Activated CD4-positive, alpha-beta T cell treated with anti-CD3 and anti-CD28 coated beads, Interleukin-10, Interleukin-2, amounts not matched to agents 100 ng/mL and 50 ng/mL, durations not matched to agents 16 hours and 8 hours (primary cell): ENCODE data around the gene GSPT1.

Source experiments
- DNase-seq: peaks from one replicate; pipeline ENCODE4 v3.0.0-alpha.2; 2020

GSPT1 gene

GRCh38 chr16:11909653-11910545 lies 5.9 kb downstream of the GSPT1 start:
- DNase-seq: no peak

DNA sequence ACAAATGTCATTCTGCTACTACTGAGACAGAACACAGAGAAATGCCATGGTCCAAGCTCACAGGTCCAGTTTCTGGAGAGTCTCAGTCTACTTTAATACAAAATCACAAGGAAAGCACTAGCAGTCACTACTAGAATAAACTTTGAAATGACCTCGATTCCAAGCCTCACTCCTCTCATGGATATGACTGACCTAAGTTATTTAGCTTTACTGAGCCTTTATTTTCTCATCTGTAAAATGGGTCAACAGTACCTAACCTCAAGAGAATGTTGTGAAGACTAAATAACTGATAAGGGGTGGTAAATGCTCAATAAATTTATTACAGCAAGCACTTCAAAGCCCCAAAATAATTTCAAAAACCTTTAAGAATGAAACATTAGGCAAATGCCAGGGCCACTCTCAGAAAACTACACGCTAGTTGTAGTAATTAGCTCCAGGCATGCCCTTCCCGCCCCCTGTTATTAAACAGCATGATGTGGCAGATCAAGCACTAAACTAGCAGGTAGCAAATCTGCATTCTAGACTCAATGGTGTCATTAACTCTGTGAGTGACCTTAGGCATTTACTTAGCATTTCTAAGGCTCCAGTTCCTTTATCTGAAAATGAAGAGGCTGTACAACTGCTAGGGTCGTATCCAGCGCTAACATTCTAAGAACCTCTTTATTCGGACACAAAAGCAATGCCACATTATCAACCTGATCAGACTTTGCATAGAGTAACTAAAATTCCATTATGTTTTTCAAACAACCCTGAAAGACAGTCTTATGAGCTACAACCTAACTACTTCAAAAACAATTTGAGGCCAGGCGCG lies 8.4 kb downstream of the GSPT1 start:
- no peak for DNase-seq

DNA sequence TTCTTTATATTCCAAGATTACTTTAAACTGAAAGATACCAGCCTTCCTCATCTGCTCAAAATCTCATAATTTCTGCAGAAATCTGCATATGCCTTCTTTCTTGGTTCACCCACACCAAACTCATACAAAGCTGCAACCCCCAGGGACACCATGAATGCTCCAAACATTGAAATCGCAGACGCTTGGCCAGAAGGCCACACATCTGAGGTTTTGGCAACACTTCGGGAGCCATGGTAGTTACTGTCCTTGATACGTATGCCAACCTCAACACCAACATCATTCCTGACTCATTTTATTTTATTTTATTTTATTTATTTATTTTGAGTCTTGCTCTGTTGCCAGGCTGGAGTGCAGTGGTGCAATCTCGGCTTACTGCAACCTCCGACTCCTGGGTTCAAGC lies 11.8 kb downstream of the GSPT1 start:
- no peak for DNase-seq

DNA sequence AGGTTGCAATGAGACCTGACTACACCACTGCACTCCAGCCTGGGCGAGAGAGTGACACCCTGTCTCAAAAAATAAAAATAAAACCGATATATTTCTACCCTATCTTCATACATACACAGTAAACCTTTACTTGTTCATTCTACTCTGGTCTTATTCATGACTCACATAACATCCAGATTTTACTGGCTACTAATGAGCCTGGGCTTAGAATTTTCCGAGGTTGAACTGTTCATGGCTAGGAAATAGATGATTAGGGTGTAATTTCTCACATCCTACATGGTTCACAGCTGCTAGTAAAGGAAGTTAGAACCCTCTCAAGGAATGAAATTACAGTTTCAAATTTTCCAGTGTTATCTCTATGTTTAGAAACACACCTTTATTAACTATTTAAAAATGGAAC lies 14.7 kb downstream of the GSPT1 start:
- no peak for DNase-seq

DNA sequence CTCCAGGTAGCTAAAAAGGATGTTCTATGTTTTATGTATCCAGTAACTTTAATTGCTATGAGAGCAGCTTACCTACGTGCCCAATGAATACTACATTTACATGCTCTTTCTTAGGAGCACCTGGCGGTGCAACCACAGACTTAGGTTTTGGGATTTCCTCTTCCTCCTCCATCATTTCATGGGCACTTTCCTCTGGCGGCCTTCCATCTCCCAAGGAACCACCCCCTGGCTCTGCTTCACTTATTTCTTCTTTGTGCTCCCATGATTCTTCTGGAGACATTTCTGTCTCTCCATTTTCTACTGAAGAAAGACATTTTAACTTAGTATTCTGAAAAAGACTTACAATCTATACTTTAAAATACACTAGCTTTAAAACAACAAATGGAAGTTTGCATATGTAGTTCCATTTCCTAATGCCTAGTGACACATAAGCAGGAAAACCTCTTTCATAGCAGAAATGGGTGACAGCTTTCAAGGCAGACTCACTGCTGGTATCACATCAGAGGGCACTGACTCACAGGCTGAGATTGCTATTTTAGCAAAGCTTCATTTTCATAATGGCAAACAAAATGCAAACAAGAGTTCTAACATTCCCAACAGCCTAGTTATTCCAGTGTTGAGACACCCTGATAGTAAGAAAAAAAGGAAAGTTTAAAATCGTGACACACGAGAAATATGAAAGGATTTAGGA lies 19.1 kb downstream of the GSPT1 start:
- DNase-seq: no peak

- DNase-seq: no peak
These were observed 22.2 kb downstream of the GSPT1 start for GRCh38 chr16:11893571-11893970.

- no peak for DNase-seq
These were observed 23.0 kb downstream of the GSPT1 start for GRCh38 chr16:11892761-11893160.

GRCh38 chr16:11890231-11890965 lies 25.4 kb downstream of the GSPT1 start:
- no peak for DNase-seq

- no peak for DNase-seq
These were observed 28.9 kb downstream of the GSPT1 start for GRCh38 chr16:11886881-11887280.

DNA sequence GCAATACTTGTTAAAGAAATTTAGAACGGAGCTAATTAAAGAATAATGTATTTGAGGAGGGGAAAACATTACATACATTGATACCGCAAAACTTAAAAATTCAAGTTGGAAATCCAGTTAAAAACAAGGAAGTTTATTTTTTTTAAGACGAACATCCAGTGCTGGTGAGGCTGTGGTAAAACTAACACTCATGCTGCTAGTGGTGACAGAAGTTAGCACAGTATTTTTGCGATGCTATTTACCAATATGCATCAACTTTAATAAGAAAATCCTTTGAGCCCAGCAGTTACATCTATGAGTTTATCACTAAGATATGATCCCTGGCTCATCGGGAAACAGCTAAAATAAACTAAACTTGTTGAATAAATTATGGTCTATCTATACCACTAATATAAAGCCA lies 31.7 kb downstream of the GSPT1 start:
- no peak for DNase-seq

GRCh38 chr16:11880007-11880406 lies 35.7 kb downstream of the GSPT1 start:
- no peak for DNase-seq

DNA sequence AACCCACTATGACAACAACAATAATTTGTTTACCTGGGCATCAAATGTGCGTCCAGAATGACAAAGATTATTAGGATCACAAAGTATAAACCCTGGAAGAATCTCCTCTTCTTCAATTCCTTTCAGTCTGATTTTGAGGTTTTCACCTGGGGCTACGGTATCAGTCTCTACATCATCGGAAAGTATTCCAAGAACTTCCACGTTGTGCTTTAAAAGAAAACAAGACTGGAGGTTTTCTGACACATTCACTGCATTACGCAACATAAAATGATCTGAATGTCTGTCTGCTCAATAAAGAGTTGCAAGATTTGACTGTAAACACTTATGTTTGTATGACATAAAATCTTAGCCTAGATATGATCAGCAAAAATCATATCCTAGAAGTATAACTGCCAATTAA lies 38.4 kb downstream of the GSPT1 start:
- DNase-seq: no peak

DNA sequence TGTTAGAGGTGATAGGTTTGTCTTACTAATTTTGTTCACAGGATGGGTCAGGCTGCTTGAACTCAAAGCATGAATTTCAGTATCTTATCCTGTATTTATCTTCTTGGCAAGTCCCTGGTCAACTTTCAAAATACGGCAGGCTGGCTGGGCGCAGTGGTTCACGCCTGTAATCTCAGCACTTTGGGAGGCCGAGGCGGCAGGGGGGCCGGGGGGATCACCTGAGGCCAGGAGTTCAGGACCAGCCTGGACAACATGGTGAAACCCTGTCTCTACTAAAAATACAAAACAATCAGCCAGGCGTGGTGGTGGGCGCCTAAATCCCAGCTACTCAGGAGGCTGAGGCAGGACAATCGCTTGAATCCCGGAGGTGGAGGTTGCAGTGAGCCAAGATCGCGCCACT lies 39.5 kb downstream of the GSPT1 start:
- DNase-seq: no peak

- no peak for DNase-seq
These were observed 40.0 kb downstream of the GSPT1 start for GRCh38 chr16:11875721-11876120.

DNA sequence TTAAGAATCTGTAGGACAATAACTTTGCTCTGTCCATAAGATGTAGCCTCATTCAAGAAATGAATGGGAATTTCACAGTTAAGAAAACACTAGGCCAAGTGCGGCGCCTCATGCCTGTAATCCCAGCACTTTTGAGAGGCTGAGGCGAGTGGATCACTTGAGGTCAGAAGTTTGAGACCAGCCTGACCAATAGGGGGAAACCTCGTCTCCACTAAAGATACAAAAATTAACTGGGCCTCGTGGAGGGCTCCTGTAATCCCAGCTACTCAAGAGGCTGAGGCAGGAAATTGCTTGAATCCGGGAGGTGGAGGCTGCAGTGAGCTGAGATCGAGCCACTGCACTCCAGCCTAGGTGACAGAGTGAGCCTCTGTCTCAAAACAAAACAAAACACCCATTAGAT lies 44.6 kb downstream of the GSPT1 start:
- DNase-seq: no peak

DNA sequence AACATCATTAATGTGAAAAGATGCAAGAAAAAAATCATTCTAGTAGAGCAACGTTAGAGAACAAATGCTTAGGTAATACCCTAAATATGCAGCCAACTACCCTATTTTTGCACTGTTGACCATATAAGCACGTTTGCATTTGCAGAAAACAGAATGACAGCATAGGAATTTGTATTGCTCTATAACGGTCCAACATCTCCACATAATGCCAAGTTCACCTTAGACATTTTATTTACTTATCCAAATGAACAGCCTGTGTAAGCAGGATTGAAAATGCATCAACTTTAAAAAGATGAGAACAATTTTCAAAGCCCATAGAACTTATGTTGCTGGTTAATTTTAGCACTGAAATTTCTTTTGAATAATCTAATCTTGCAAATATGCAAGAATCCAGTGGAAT lies 45.4 kb downstream of the GSPT1 start:
- no peak for DNase-seq

- no peak for DNase-seq
These were observed 46.2 kb downstream of the GSPT1 start for GRCh38 chr16:11869353-11870228.

GRCh38 chr16:11868412-11868980 lies 47.3 kb downstream of the GSPT1 start:
- DNase-seq: no peak

DNA sequence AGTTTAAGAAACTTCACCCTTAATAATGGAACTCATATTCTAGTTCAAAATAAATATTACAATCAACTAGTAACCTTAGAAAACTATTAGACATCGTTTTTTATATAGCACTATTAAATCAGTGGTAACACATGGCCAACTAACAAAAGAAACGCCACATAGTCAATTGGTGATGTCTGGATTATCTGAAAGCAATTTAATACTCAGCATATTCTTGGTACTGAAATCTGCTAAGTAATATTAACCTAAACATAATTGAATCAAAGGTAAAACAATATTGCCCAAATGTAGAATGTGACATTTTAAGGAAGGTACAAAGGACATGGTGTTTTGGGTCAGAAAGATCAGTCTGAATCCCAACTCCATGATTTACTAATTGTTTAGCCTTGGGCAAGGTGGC lies 53.3 kb downstream of the GSPT1 start:
- no peak for DNase-seq

DNA sequence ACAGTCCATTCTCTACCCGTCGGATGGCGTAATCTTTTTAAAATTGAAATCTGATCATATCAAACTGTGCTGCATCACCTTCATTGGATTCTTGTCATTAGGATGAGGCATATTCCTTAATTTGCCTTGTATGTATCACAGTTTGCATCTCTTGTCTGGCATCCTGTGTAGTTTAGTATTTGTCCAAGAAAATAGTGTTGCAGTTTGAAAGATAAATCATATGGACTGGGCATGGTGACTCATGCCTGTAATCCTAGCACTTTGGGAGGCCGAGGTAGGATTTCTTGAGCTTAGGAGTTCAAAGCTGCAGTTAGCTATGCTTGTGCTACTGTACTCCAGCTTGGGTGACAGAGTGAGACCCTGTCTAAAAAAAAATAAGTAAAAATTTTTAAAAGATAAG lies 58.6 kb downstream of the GSPT1 start:
- no peak for DNase-seq

- no peak for DNase-seq
These were observed 63.5 kb downstream of the GSPT1 start for GRCh38 chr16:11852092-11852809.
